GM23338 (cell line): ENCODE results near the gene MSL1.

Experiments
- TF ChIP-seq, protein P1 (sequence below), 2 experiments: fragments of 200-600 bp in 1 of 2; sonication (generic) in 1 of 2; conservative IDR thresholded peaks; 2 replicates each; pipeline versions ENCODE4 v1.5.1 to v1.6.1; 2016 to 2017; ENCODE audit warnings: antibody characterized with exemption in 2 of 2, low read depth in 2 of 2, mild to moderate bottlenecking in 2 of 2, moderate library complexity in 1 of 2
- TF ChIP-seq, protein P2 (sequence below): fragments of 250-450 bp; sonication (Bioruptor Pico); IDR thresholded peaks from 2 replicates; pipeline ENCODE4 v1.5.0; 2020; ENCODE audit warnings: mild to moderate bottlenecking, moderate library complexity
- TF ChIP-seq, protein P3 (sequence below): IDR thresholded peaks from one replicate; pipeline ENCODE4 v1.6.1; 2018; ENCODE audit warnings: antibody characterized with exemption; ENCODE audit not compliant: unreplicated experiment

DNA sequence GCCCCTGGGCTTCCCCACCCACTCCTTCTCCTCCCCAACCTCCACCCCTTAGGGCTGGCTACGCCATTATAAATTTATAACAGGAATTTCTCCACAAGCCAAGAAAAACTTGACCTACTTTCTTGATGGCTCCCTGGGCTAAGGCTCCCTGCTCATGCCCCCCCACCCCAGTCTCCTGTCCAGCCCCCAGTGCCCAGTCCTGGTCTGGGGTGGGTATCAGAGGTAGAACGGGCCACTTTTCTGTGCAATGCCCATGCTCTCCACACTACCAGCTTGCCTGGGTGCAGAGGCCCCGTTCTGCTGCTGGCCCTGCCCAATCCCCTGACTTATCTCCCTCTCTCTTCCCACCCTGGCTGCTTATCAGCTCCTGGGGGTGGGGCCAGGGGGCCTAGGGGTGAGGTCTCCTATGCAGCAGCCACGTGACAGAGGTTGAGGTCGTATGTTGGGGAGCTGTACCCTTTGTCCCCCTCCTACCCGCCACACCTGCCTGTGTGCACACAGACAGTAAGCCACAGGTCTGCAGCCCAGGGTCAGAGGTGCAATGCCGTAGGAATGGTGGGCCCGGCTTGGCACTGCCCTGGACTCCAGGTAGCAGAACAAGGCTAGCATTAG is 48.9 kb upstream of the MSL1 start:
- TF ChIP-seq, protein P1, sequence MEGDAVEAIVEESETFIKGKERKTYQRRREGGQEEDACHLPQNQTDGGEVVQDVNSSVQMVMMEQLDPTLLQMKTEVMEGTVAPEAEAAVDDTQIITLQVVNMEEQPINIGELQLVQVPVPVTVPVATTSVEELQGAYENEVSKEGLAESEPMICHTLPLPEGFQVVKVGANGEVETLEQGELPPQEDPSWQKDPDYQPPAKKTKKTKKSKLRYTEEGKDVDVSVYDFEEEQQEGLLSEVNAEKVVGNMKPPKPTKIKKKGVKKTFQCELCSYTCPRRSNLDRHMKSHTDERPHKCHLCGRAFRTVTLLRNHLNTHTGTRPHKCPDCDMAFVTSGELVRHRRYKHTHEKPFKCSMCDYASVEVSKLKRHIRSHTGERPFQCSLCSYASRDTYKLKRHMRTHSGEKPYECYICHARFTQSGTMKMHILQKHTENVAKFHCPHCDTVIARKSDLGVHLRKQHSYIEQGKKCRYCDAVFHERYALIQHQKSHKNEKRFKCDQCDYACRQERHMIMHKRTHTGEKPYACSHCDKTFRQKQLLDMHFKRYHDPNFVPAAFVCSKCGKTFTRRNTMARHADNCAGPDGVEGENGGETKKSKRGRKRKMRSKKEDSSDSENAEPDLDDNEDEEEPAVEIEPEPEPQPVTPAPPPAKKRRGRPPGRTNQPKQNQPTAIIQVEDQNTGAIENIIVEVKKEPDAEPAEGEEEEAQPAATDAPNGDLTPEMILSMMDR (conservative IDR thresholded peaks at IDR 0.05; ENCODE audit: low read depth in 2 of 2): no peak
- TF ChIP-seq, protein P2, sequence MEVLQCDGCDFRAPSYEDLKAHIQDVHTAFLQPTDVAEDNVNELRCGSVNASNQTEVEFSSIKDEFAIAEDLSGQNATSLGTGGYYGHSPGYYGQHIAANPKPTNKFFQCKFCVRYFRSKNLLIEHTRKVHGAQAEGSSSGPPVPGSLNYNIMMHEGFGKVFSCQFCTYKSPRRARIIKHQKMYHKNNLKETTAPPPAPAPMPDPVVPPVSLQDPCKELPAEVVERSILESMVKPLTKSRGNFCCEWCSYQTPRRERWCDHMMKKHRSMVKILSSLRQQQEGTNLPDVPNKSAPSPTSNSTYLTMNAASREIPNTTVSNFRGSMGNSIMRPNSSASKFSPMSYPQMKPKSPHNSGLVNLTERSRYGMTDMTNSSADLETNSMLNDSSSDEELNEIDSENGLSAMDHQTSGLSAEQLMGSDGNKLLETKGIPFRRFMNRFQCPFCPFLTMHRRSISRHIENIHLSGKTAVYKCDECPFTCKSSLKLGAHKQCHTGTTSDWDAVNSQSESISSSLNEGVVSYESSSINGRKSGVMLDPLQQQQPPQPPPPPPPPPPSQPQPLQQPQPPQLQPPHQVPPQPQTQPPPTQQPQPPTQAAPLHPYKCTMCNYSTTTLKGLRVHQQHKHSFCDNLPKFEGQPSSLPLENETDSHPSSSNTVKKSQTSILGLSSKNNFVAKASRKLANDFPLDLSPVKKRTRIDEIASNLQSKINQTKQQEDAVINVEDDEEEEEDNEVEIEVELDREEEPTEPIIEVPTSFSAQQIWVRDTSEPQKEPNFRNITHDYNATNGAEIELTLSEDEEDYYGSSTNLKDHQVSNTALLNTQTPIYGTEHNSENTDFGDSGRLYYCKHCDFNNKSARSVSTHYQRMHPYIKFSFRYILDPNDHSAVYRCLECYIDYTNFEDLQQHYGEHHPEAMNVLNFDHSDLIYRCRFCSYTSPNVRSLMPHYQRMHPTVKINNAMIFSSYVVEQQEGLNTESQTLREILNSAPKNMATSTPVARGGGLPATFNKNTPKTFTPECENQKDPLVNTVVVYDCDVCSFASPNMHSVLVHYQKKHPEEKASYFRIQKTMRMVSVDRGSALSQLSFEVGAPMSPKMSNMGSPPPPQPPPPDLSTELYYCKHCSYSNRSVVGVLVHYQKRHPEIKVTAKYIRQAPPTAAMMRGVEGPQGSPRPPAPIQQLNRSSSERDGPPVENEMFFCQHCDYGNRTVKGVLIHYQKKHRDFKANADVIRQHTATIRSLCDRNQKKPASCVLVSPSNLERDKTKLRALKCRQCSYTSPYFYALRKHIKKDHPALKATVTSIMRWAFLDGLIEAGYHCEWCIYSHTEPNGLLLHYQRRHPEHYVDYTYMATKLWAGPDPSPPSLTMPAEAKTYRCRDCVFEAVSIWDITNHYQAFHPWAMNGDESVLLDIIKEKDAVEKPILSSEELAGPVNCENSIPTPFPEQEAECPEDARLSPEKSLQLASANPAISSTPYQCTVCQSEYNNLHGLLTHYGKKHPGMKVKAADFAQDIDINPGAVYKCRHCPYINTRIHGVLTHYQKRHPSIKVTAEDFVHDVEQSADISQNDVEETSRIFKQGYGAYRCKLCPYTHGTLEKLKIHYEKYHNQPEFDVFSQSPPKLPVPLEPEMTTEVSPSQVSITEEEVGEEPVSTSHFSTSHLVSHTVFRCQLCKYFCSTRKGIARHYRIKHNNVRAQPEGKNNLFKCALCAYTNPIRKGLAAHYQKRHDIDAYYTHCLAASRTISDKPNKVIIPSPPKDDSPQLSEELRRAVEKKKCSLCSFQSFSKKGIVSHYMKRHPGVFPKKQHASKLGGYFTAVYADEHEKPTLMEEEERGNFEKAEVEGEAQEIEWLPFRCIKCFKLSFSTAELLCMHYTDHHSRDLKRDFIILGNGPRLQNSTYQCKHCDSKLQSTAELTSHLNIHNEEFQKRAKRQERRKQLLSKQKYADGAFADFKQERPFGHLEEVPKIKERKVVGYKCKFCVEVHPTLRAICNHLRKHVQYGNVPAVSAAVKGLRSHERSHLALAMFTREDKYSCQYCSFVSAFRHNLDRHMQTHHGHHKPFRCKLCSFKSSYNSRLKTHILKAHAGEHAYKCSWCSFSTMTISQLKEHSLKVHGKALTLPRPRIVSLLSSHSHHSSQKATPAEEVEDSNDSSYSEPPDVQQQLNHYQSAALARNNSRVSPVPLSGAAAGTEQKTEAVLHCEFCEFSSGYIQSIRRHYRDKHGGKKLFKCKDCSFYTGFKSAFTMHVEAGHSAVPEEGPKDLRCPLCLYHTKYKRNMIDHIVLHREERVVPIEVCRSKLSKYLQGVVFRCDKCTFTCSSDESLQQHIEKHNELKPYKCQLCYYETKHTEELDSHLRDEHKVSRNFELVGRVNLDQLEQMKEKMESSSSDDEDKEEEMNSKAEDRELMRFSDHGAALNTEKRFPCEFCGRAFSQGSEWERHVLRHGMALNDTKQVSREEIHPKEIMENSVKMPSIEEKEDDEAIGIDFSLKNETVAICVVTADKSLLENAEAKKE (CRISPR knock-in tag): no peak
- TF ChIP-seq, protein P3, sequence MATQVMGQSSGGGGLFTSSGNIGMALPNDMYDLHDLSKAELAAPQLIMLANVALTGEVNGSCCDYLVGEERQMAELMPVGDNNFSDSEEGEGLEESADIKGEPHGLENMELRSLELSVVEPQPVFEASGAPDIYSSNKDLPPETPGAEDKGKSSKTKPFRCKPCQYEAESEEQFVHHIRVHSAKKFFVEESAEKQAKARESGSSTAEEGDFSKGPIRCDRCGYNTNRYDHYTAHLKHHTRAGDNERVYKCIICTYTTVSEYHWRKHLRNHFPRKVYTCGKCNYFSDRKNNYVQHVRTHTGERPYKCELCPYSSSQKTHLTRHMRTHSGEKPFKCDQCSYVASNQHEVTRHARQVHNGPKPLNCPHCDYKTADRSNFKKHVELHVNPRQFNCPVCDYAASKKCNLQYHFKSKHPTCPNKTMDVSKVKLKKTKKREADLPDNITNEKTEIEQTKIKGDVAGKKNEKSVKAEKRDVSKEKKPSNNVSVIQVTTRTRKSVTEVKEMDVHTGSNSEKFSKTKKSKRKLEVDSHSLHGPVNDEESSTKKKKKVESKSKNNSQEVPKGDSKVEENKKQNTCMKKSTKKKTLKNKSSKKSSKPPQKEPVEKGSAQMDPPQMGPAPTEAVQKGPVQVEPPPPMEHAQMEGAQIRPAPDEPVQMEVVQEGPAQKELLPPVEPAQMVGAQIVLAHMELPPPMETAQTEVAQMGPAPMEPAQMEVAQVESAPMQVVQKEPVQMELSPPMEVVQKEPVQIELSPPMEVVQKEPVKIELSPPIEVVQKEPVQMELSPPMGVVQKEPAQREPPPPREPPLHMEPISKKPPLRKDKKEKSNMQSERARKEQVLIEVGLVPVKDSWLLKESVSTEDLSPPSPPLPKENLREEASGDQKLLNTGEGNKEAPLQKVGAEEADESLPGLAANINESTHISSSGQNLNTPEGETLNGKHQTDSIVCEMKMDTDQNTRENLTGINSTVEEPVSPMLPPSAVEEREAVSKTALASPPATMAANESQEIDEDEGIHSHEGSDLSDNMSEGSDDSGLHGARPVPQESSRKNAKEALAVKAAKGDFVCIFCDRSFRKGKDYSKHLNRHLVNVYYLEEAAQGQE: no peak
